ENCODE results near the gene TNFAIP8L2. TPM values are rescaled to one million over a fixed set of nuclear protein-coding genes. Genes with fewer than 3 reads are reported as not detected.

Gene TNFAIP8L2
- total and polyA plus RNA-seq, 2 of the 8 experiments (the other 6 are each of a cell fraction or from before 2014, with no cell fraction given), result not detected

GRCh38 chr1:151159373-151159772, 2.9 kb downstream of the TNFAIP8L2 start:
- DNase-seq (ENCODE audit: low read depth in 1 of 2, low spot score in 2 of 2) (no peak), FAIRE-seq (no peak)
- Histone ChIP-seq H2AK5ac (ENCODE audit: low read depth, low read length) (no peak overlapping the region), H4K5ac (ENCODE audit: insufficient read length, low read depth, low read length) (no peak overlapping the region), H2BK5ac (ENCODE audit: low read depth, low read length) (no peak overlapping the region), H3K56ac (replicated peaks; ENCODE audit: insufficient read length, low read depth, low read length) (no peak overlapping the region), H3K9me3 (ENCODE audit: insufficient read depth in 2 of 2, low read depth in 1 of 2, low read length in 1 of 2) (no peaks in the 10 kb centered on the region), H3K79me2 (ENCODE audit: control insufficient read depth in 1 of 2, insufficient read depth in 2 of 2, low read length in 2 of 2) (no peaks in the 10 kb centered on the region), H2BK120ac (replicated peaks; ENCODE audit: low read depth, low read length) (no peak overlapping the region), H3K18ac (ENCODE audit: extremely low read depth, low read length) (no peak overlapping the region), H3K27me3 (replicated peaks in 1 of 4; ENCODE audit: control insufficient read depth in 3 of 4, extremely low read depth in 1 of 4, insufficient read depth in 3 of 4, low read length in 3 of 4) (no peaks in the 10 kb centered on the region), H3K9ac (replicated peaks in 1 of 4; ENCODE audit: extremely low read depth in 1 of 4, low read depth in 3 of 4, low read length in 3 of 4) (no peak overlapping the region), H3K27ac (ENCODE audit: low read depth, low read length) (no peak overlapping the region), H4K8ac (ENCODE audit: extremely low read depth, insufficient read depth, low read length) (no peak overlapping the region), H3K4me3 (ENCODE audit: extremely low read depth in 1 of 4, insufficient read depth in 2 of 4, low read depth in 3 of 4, low read length in 4 of 4) (no peak overlapping the region), H3K79me1 (ENCODE audit: low read depth, low read length) (no peaks in the 10 kb centered on the region), H2BK15ac (ENCODE audit: low read length) (no peak overlapping the region), H2BK20ac (ENCODE audit: low read length) (no peak overlapping the region), H4K91ac (replicated peaks; ENCODE audit: insufficient read length, low read length) (no peak overlapping the region), H3K36me3 (ENCODE audit: control insufficient read depth in 2 of 4, insufficient read depth in 4 of 4, low read length in 3 of 4) (peaks cover 0 to 18% (median 6%) of the 10 kb centered on the region in 4 experiments; a peak in 4 of 8 replicates), H3K4me2 (ENCODE audit: insufficient read depth in 1 of 2, low read depth in 2 of 2, low read length in 2 of 2) (no peak overlapping the region), H3K14ac (ENCODE audit: insufficient read length) (no peak overlapping the region), H3K23ac (ENCODE audit: insufficient read length) (no peak overlapping the region), H4K20me1 (replicated peaks in 1 of 2; ENCODE audit: control insufficient read depth in 1 of 2, insufficient read depth in 2 of 2, low read length in 2 of 2) (no peaks in the 10 kb centered on the region), H2BK12ac (ENCODE audit: low read depth, low read length) (no peak overlapping the region), H3K4me1 (replicated peaks in 1 of 4; ENCODE audit: control insufficient read depth in 3 of 4, insufficient read depth in 4 of 4, low read length in 3 of 4) (no peaks in the 10 kb centered on the region; a peak in 1 of 7 replicates), H2AFZ (ENCODE audit: low read length) (no peak overlapping the region), H3K23me2 (ENCODE audit: low read depth, low read length) (no peaks in the 10 kb centered on the region), H3K4ac (replicated peaks; ENCODE audit: insufficient read length, low read depth, low read length) (no peak overlapping the region)
- ChIA-PET CTCF (ENCODE audit: partially characterized antibody) (interaction anchor here (0.8 to 11.8 kb wide), 7 partner anchors 11 to 134 kb away, joined by 3 to 285 read pairs (median 9); no protein-coding TSS in a partner anchor), POLR2A (ENCODE audit: partially characterized antibody) (interaction anchor here (1.3 kb wide), 1 partner anchor 10 kb away, joined by 5 read pairs; no protein-coding TSS in a partner anchor)
- TF ChIP-seq SP4 (IDR thresholded peaks at IDR 0.05; ENCODE audit: low read length), result no peak
- TF ChIP-seq CTCF (IDR thresholded peaks at IDR 0.05; ENCODE audit: control extremely low read depth in 1 of 3, insufficient read depth in 1 of 3, low read depth in 1 of 3, low read length in 3 of 3), result no peak
- TF ChIP-seq HDAC6 (IDR thresholded peaks at IDR 0.05; ENCODE audit: low read depth, low read length), result no peak
- TF ChIP-seq ZNF274 (IDR thresholded peaks at IDR 0.05; ENCODE audit: borderline replicate concordance, extremely low read depth, low read length), result no peak
- TF ChIP-seq FOSL1 (IDR thresholded peaks at IDR 0.05; ENCODE audit: insufficient read depth, low read depth, low read length), result no peak
- no peak for TF ChIP-seq ATF2 (IDR thresholded peaks at IDR 0.05; ENCODE audit: low read length)
- no peak for TF ChIP-seq EGR1 (IDR thresholded peaks at IDR 0.05; ENCODE audit: borderline replicate concordance, low read depth, low read length)
- no peak for TF ChIP-seq CBX8 (IDR thresholded peaks at IDR 0.05; ENCODE audit: borderline replicate concordance, low read depth, low read length)
- TF ChIP-seq BACH1 (IDR thresholded peaks at IDR 0.05; ENCODE audit: low read length), result no peak
- no peak for TF ChIP-seq SAP30 (IDR thresholded peaks at IDR 0.05; ENCODE audit: insufficient read depth, insufficient replicate concordance, low read length)
- no peak for TF ChIP-seq EZH2 (IDR thresholded peaks at IDR 0.05; ENCODE audit: low read depth, low read length, severe bottlenecking)

Measured in H1 (cell line).